HEK293T (cell line): ENCODE results near the gene TTC5.

Experiments
- ARNT ChIP-seq: fragments of 450-650 bp; IDR thresholded peaks from 2 replicates; pipeline ENCODE4 v1.6.1; 2017; ENCODE audit warnings: mild to moderate bottlenecking
- BHLHE40 ChIP-seq: fragments of 450-650 bp; IDR thresholded peaks from 2 replicates; pipeline ENCODE4 v1.6.1; 2016; ENCODE audit warnings: mild to moderate bottlenecking, moderate library complexity, borderline replicate concordance
- ELF4 ChIP-seq: fragments of 450-650 bp; IDR thresholded peaks from 2 replicates; pipeline ENCODE4 v1.6.1; 2017; ENCODE audit warnings: antibody characterized with exemption
- FOXA1 ChIP-seq: fragments of 450-650 bp; IDR thresholded peaks from 2 replicates; pipeline ENCODE4 v1.6.1; 2016; ENCODE audit warnings: mild to moderate bottlenecking
- FOXK2 ChIP-seq: fragments of 450-650 bp; IDR thresholded peaks from 2 replicates; pipeline ENCODE4 v1.6.1; 2016; ENCODE audit warnings: mild to moderate bottlenecking
- FOXM1 ChIP-seq: fragments of 450-650 bp; IDR thresholded peaks from 2 replicates; pipeline ENCODE4 v1.6.1; 2017; ENCODE audit warnings: mild to moderate bottlenecking, borderline replicate concordance
- HDGF ChIP-seq: fragments of 450-650 bp; IDR thresholded peaks from 2 replicates; pipeline ENCODE4 v1.6.1; 2017; ENCODE audit warnings: antibody characterized with exemption, borderline replicate concordance
- PKNOX1 ChIP-seq: fragments of 450-650 bp; IDR thresholded peaks from 2 replicates; pipeline ENCODE4 v1.6.1; 2016
- SP1 ChIP-seq: fragments of 450-650 bp; IDR thresholded peaks from 2 replicates; pipeline ENCODE4 v1.6.1; 2017
- SUZ12 ChIP-seq: fragments of 450-650 bp; IDR thresholded peaks from 2 replicates; pipeline ENCODE4 v1.6.1; 2016; ENCODE audit warnings: mild to moderate bottlenecking
- TARDBP ChIP-seq: fragments of 450-650 bp; IDR thresholded peaks from 2 replicates; pipeline ENCODE4 v1.6.1; 2016
- ZNF384 ChIP-seq: fragments of 450-650 bp; IDR thresholded peaks from 2 replicates; pipeline ENCODE4 v1.6.1; 2016

GRCh38 chr14:20305265-20306078 lies at the start of gene TTC5:
- TF ChIP-seq FOXA1, result no peak
- TF ChIP-seq SUZ12, result no peak
- no peak for TF ChIP-seq ARNT
- no peak for TF ChIP-seq FOXM1
- TF ChIP-seq SP1, result no peak
- no peak for TF ChIP-seq FOXK2
- no peak for TF ChIP-seq ELF4
- TF ChIP-seq BHLHE40, result no peak
- TF ChIP-seq TARDBP, result no peak
- no peak for TF ChIP-seq PKNOX1
- TF ChIP-seq ZNF384, result no peak
- no peak for TF ChIP-seq HDGF
